Lower lobe of right lung (tissue), 2 donors: Measurements from ENCODE around the gene OPA1. TPM values are rescaled to one million over a fixed set of nuclear protein-coding genes. Genes with fewer than 3 reads are reported as not detected.

ENCODE experiments used
- ATAC-seq, 2 donors: fragments of 200-7000 bp; cut with Tn5 transposase; one replicate each; pipeline ENCODE4 v1.9.1; 2020 to 2022; ENCODE audit warnings: mild to moderate bottlenecking in 2 of 2, moderate library complexity in 2 of 2
- DNase-seq: peaks from one replicate; pipeline ENCODE4 v3.0.0-alpha.2; 2020
- H3K27ac ChIP-seq: fragments of 200-600 bp; one replicate; pipeline ENCODE4 v1.8.0; 2022
- H3K27me3 ChIP-seq: fragments of 200-600 bp; one replicate; pipeline ENCODE4 v1.8.0; 2022; ENCODE audit warnings: low read depth
- H3K36me3 ChIP-seq: fragments of 200-600 bp; one replicate; pipeline ENCODE4 v1.8.0; 2022; ENCODE audit warnings: mild to moderate bottlenecking
- H3K4me1 ChIP-seq: fragments of 200-600 bp; one replicate; pipeline ENCODE4 v1.8.0; 2022
- H3K4me3 ChIP-seq: fragments of 200-600 bp; one replicate; pipeline ENCODE4 v1.8.0; 2022; ENCODE audit warnings: mild to moderate bottlenecking
- H3K9me3 ChIP-seq: fragments of 200-600 bp; one replicate; pipeline ENCODE4 v1.8.0; 2022
- CTCF ChIP-seq: fragments of 200-600 bp; IDR thresholded peaks from one replicate; pipeline ENCODE4 v1.8.0; 2022; ENCODE audit warnings: antibody characterized with exemption, mild to moderate bottlenecking
- intact Hi-C: fragments of 100-400 bp; cut with DNase I; formaldehyde crosslinking; loops from one replicate; pipeline ENCODE4 v1.11.0; 2022
- total RNA-seq: library from RNA; stranded (reverse); fragmentation: NEBNext Ultra II Directional; extraction: Animal tissue kit (Norgen Biotek cat#: 25700); gene quantifications from one replicate; pipeline ENCODE4 v1.2.1, GENCODE V29; 2021
- donor health status: DM: no; HTN: yes; CAD: no; lungs with severe emphysema.

OPA1 gene
- total RNA-seq, 1 donor from 2014 or later, result 44.0 TPM

DNA sequence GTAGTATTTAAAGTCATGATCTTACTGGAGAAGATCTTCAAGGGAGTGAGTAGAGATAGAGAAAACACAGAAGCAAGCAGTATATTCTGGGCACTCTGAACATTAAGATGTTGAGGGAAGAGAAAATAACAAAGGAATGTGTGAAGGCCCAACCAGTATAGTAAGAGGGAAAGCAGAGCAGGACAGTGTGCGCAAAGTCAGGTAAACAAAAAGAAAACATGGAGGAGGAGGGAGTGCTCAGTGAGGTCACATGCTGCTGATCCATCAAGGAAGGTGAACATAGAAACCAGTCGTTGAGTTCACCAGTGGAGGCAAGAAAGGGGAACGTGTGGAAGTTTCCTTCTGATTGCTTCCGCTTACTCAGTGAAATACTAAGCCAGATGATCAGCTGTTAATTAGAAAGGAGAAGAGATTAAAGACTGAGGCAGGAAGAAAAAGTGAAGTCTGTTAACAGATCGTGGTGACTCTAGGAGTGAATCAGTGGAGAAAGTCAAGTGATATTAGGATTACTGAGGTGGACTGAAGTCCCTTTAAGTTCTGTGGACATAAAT is 47.2 kb downstream of the OPA1 start:
- Histone ChIP-seq H3K4me1 (no peaks in the 10 kb centered on the region), H3K27ac (no peak overlapping the region), H3K27me3 (no peaks in the 10 kb centered on the region), H3K36me3 (peaks cover 83% of the 10 kb centered on the region), H3K9me3 (no peaks in the 10 kb centered on the region), H3K4me3 (no peak overlapping the region)
- intact Hi-C loops, result no loop called here
- ATAC-seq (peak; percentile 40 to 64), DNase-seq (no peak)
- TF ChIP-seq CTCF, result no peak

DNA sequence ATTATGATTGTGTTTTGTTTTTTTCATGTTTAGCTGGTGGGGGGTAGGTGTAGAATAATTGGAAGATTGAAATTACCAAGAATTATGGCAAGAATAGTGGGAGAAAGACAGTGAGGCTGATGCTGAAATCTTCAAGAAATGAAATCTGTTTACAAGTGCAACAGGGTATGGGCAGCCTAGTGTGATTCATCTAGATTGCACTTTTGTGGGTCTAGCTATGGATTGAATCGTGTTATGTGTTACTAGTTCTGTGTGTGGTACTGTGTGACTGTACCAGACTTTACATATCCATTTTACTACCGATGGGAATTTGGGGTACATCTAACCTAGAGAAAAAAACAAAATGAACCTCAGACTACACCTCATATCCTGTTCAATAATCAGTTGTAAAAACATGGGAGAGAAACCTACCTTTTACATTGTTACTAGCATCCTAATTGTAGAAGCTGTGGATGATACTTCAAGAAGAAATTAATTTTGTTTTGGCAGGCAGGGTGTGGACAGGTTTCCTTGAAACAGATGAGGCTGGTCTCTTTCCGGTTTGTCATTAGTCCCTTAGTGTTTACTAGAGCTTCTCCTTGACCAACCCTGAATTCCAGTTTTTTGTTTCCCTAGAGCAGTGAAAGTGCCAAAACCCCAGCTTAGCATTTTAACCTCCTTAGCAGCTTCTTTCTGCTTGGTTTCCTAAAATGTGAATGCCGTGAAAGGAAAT is 47.9 kb downstream of the OPA1 start:
- Histone ChIP-seq H3K27ac (no peak overlapping the region), H3K4me3 (no peak overlapping the region), H3K27me3 (no peaks in the 10 kb centered on the region), H3K4me1 (no peaks in the 10 kb centered on the region), H3K36me3 (peaks cover 83% of the 10 kb centered on the region), H3K9me3 (no peaks in the 10 kb centered on the region)
- intact Hi-C loops, result no loop called here
- ATAC-seq (no peak), DNase-seq (no peak)
- no peak for TF ChIP-seq CTCF

DNA sequence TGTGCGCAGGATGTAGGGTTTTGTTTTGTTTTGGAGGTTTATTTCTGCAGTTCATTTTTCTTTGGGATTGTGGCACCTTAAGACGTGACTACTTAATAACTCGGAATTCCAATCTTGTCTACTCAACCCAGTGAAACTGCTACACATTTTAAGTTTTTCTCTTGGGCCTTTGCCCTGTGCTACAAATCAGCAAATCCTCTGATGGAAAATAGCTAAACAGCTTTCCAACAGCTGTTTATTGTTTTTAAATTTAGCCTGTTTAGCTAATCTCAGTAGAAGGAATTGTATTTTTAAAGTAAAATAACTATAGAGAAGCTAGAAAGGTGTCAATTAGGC is 48.4 kb downstream of the OPA1 start:
- TF ChIP-seq CTCF, result no peak

DNA sequence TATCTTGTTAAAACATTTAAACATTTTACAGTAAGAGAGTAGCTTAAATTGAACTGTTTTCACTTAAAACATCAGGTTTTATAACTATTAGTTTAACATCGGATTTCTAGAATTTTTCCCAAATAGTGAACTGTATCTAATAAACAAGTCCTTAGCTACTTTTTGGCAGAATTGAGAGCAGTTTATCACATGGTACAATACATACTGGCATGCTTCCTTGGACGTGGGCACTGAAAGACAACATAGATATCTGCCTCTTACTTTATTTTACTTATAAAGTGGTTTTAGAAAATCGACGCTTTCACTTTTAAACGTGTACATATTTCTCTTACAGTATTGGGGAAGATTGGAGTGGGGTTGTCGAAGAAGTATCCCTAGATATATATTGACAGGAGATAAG is 52.8 kb downstream of the OPA1 start:
- no peak for TF ChIP-seq CTCF
- H3K4me3 ChIP-seq, result no peak overlapping the region
- H3K27ac ChIP-seq, result no peak overlapping the region
- ATAC-seq (no peak), DNase-seq (no peak)
- H3K9me3 ChIP-seq, result no peaks in the 10 kb centered on the region
- intact Hi-C loops, result no loop called here
- no peaks in the 10 kb centered on the region for H3K27me3 ChIP-seq
- H3K36me3 ChIP-seq, result peaks cover 94% of the 10 kb centered on the region
- no peaks in the 10 kb centered on the region for H3K4me1 ChIP-seq

More for the DNA sequence above, 48.4 kb downstream of the OPA1 start:
- DNase-seq (no peak), ATAC-seq (no peak)
- Histone ChIP-seq H3K36me3 (peaks cover 83% of the 10 kb centered on the region), H3K4me3 (no peak overlapping the region), H3K9me3 (no peaks in the 10 kb centered on the region), H3K27me3 (no peaks in the 10 kb centered on the region), H3K4me1 (no peaks in the 10 kb centered on the region), H3K27ac (no peak overlapping the region)
- intact Hi-C loops, result no loop called here

DNA sequence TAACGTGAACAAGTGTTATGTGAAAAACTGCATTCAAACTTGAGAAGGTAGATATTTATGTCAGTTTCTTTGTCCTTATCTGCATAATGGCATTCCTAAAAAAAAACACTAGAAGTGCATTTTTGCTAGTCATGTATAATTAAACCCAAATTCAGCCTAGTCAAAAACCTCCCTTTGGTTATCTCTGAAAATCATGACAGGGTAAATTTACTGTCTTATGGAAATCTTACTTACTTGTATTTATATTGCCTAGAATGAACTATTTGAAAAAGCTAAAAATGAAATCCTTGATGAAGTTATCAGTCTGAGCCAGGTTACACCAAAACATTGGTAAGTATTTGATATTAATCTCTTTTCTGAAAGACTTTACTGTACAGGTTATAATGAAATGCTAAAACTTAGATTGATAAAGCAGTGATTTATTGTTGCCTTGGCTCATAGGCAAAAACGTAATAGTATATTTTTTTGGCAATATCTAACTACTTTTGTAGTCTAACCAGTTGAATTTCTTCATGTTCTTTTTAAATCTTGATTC is 55.6 kb downstream of the OPA1 start:
- Histone ChIP-seq H3K27ac (no peak overlapping the region), H3K9me3 (no peaks in the 10 kb centered on the region), H3K4me3 (no peak overlapping the region), H3K4me1 (no peaks in the 10 kb centered on the region), H3K27me3 (no peaks in the 10 kb centered on the region), H3K36me3 (peaks cover 84% of the 10 kb centered on the region)
- DNase-seq (no peak), ATAC-seq (no peak)
- TF ChIP-seq CTCF, result no peak
- intact Hi-C loops, result no loop called here
